ENCODE results near the gene PTPN14. TPM values are rescaled to one million over a fixed set of nuclear protein-coding genes. Genes with fewer than 3 reads are reported as not detected.
A peak's percentile ranks its signal among the peaks of the same experiment; 100 is the strongest.

PTPN14 gene
- total RNA-seq, 1 experiment from 2014 or later: 76.4 TPM

- H3K14ac ChIP-seq (ENCODE audit: insufficient read depth, low read length): no peak overlapping the region
- H4K20me1 ChIP-seq (ENCODE audit: control insufficient read depth, insufficient read depth, insufficient read length): no peaks in the 10 kb centered on the region
- H2BK15ac ChIP-seq (ENCODE audit: low read depth, low read length): no peak overlapping the region
- Mint-ChIP-seq H3K4me3 (no peak overlapping the region), H3K36me3 (ENCODE audit: insufficient read depth in 1 of 3, low read depth in 3 of 3) (peaks cover 7 to 16% (median 14%) of the 10 kb centered on the region in 3 experiments; a peak in 6 of 7 replicates), H3K9me3 (no peaks in the 10 kb centered on the region), H3K27ac (peak overlapping the region; percentile 10 to 58 (median 21); a peak in 4 of 7 replicates), H3K4me1 (peaks cover 28 to 40% of the 10 kb centered on the region in 2 experiments), H3K27me3 (ENCODE audit: low read depth) (no peaks in the 10 kb centered on the region)
- no peak overlapping the region for H4K8ac ChIP-seq (replicated peaks; ENCODE audit: insufficient read length, low read depth, low read length)
- TF ChIP-seq CTCF (conservative IDR thresholded peaks at IDR 0.05): no peak
- H3K18ac ChIP-seq (ENCODE audit: insufficient read length, low read depth, low read length): no peak overlapping the region
- H3K23me2 ChIP-seq (ENCODE audit: insufficient read length, low read depth, low read length, poor library complexity, severe bottlenecking): no peaks in the 10 kb centered on the region
- no peaks in the 10 kb centered on the region for H3K9me3 ChIP-seq (ENCODE audit: control insufficient read depth, low read depth, low read length)
- no peak overlapping the region for H3K23ac ChIP-seq (ENCODE audit: insufficient read length, low read depth, low read length)
- no peak overlapping the region for H3K27ac ChIP-seq (ENCODE audit: insufficient read length, low read depth, low read length)
- no peak overlapping the region for H2BK120ac ChIP-seq (ENCODE audit: low read depth, low read length, poor library complexity, severe bottlenecking)
- H3K79me1 ChIP-seq (ENCODE audit: insufficient read depth, low read depth, low read length, poor library complexity, severe bottlenecking): no peaks in the 10 kb centered on the region
- WGBS (ENCODE audit: extremely low coverage, insufficient read length, low lambda C conversion rate): no CpG with 5 or more reads among the region's 4 CpGs
- H4K5ac ChIP-seq (ENCODE audit: insufficient read length, low read depth, low read length): no peak overlapping the region
- no peaks in the 10 kb centered on the region for H3K27me3 ChIP-seq (ENCODE audit: insufficient read depth, low read length)
- H2BK5ac ChIP-seq (ENCODE audit: insufficient read length, low read length): no peak overlapping the region
- no peak overlapping the region for H3K56ac ChIP-seq (ENCODE audit: insufficient read length, low read depth, low read length)
- no peak overlapping the region for H2AK5ac ChIP-seq (ENCODE audit: insufficient read length, low read length)
- no peak overlapping the region for H2BK12ac ChIP-seq (ENCODE audit: insufficient read length, low read depth, low read length)
- no peak overlapping the region for H3T11ph ChIP-seq (ENCODE audit: low read length)
- H2AFZ ChIP-seq (ENCODE audit: low read length): no peak overlapping the region
- H3K4me2 ChIP-seq (ENCODE audit: insufficient read depth, insufficient read length, low read length): no peak overlapping the region
- no peaks in the 10 kb centered on the region; the same call in 1 of the 2 replicates for H3K79me2 ChIP-seq (ENCODE audit: insufficient read depth, low read length)
- no peak overlapping the region for H3K9ac ChIP-seq (ENCODE audit: extremely low read depth, insufficient read length, low read length)
- no peak overlapping the region for H4K91ac ChIP-seq (ENCODE audit: insufficient read length, low read depth, low read length)
- DNase-seq: no peak
- no peak overlapping the region for H2BK20ac ChIP-seq (ENCODE audit: low read depth, low read length, poor library complexity, severe bottlenecking)
- no peak overlapping the region for H3K4ac ChIP-seq (ENCODE audit: low read depth, low read length)
- peaks cover 6% of the 10 kb centered on the region; the same call in 1 of the 2 replicates for H3K4me1 ChIP-seq (ENCODE audit: insufficient read depth, low read length)
These were observed 136.7 kb downstream of the PTPN14 start for GRCh38 chr1:214414691-214415090.
